Measurements from ENCODE around the gene GPR87.

DNA sequence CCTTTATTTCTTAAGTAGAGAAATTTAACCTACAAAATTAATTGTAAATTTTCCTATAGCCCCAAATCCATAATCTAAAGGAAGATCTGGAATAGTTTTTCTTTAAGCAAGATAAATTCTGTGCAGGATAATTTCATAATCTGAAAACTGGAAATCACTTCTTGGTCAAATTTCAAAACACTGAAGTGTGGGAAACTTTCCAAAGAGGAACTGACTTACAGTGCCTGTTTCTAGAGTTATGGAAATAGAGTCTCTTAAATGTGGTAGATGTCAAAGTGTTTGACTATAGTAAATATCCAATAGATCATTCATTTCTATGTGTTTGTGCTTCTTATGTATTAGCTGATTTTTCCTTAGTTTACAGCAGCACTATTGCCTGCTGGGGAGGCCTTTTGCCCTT, 14.3 kb upstream of the GPR87 start:
- TF ChIP-seq, protein P1, sequence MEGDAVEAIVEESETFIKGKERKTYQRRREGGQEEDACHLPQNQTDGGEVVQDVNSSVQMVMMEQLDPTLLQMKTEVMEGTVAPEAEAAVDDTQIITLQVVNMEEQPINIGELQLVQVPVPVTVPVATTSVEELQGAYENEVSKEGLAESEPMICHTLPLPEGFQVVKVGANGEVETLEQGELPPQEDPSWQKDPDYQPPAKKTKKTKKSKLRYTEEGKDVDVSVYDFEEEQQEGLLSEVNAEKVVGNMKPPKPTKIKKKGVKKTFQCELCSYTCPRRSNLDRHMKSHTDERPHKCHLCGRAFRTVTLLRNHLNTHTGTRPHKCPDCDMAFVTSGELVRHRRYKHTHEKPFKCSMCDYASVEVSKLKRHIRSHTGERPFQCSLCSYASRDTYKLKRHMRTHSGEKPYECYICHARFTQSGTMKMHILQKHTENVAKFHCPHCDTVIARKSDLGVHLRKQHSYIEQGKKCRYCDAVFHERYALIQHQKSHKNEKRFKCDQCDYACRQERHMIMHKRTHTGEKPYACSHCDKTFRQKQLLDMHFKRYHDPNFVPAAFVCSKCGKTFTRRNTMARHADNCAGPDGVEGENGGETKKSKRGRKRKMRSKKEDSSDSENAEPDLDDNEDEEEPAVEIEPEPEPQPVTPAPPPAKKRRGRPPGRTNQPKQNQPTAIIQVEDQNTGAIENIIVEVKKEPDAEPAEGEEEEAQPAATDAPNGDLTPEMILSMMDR (conservative IDR thresholded peaks at IDR 0.05; ENCODE audit: low read depth, low read length), result no peak
- no peak for TF ChIP-seq EZH2phosphoT487 (IDR thresholded peaks at IDR 0.05; ENCODE audit: borderline replicate concordance, low read length)
